GM23338 (cell line): ENCODE measurements around the gene PPP1R16B. TPM values are rescaled to one million over a fixed set of nuclear protein-coding genes. Genes with fewer than 3 reads are reported as not detected.

ENCODE experiments used
- ATAC-seq: fragments of 200-7000 bp; cut with Tn5 transposase; 3 replicates; pipeline ENCODE4 v1.9.1; 2020
- DNase-seq: peaks from one replicate; pipeline ENCODE4 v3.0.0-alpha.2; 2015; ENCODE audit warnings: low spot score
- H2AFZ ChIP-seq: fragments of 200-600 bp; sonication (generic); 2 replicates; pipeline ENCODE4 v1.8.0; 2016; ENCODE audit warnings: antibody characterized with exemption, mild to moderate bottlenecking, moderate library complexity
- H3F3A ChIP-seq: fragments of 200-600 bp; sonication (generic); replicated peaks from 2 replicates; pipeline ENCODE4 v1.8.0; 2017; ENCODE audit warnings: antibody characterized with exemption, mixed run types, low read depth
- H3K27ac ChIP-seq: fragments of 200-600 bp; sonication (generic); 2 replicates; pipeline ENCODE4 v1.6.1; 2016; ENCODE audit warnings: low read depth
- H3K27me3 ChIP-seq: fragments of 200-600 bp; sonication (generic); 2 replicates; pipeline ENCODE4 v1.8.0; 2016; ENCODE audit warnings: mild to moderate bottlenecking, mixed run types, moderate library complexity; ENCODE audit not compliant: insufficient read depth
- H3K36me3 ChIP-seq: fragments of 200-600 bp; sonication (generic); 2 replicates; pipeline ENCODE4 v1.8.0; 2016; ENCODE audit warnings: mild to moderate bottlenecking; ENCODE audit not compliant: insufficient read depth
- H3K4me1 ChIP-seq: fragments of 200-600 bp; sonication (generic); 2 replicates; pipeline ENCODE4 v1.8.0; 2016; ENCODE audit warnings: mild to moderate bottlenecking, moderate library complexity; ENCODE audit not compliant: insufficient read depth
- H3K4me2 ChIP-seq: fragments of 200-600 bp; sonication (generic); 2 replicates; pipeline ENCODE4 v1.7.1; 2017; ENCODE audit warnings: mixed run types
- H3K4me3 ChIP-seq: fragments of 200-600 bp; sonication (generic); 2 replicates; pipeline ENCODE4 v1.6.1; 2016; ENCODE audit warnings: mixed run types
- H3K79me2 ChIP-seq: fragments of 200-600 bp; sonication (generic); replicated peaks from 2 replicates; pipeline ENCODE4 v1.8.0; 2017; ENCODE audit warnings: mild to moderate bottlenecking; ENCODE audit not compliant: insufficient read depth
- H3K9me2 ChIP-seq: fragments of 200-600 bp; sonication (generic); 2 replicates; pipeline ENCODE4 v1.8.0; 2017; ENCODE audit not compliant: insufficient read depth
- H4K20me1 ChIP-seq: fragments of 200-600 bp; sonication (generic); replicated peaks from 2 replicates; pipeline ENCODE4 v1.8.0; 2017; ENCODE audit warnings: mild to moderate bottlenecking; ENCODE audit not compliant: insufficient read depth
- H3K27ac Mint-ChIP-seq: 2 replicates; pipeline ENCODE4 v1.8.0; 2020; ENCODE audit warnings: inconsistent platforms, mild to moderate bottlenecking, moderate library complexity, mixed read lengths
- H3K27me3 Mint-ChIP-seq: 3 replicates; pipeline ENCODE4 v1.8.0; 2022; ENCODE audit warnings: low read depth, mild to moderate bottlenecking, moderate library complexity, mixed read lengths, inconsistent platforms; ENCODE audit not compliant: insufficient read depth, poor library complexity
- H3K36me3 Mint-ChIP-seq: 3 replicates; pipeline ENCODE4 v1.8.0; 2021; ENCODE audit warnings: low read depth, mild to moderate bottlenecking, inconsistent platforms, moderate library complexity, mixed read lengths
- H3K4me1 Mint-ChIP-seq: 3 replicates; pipeline ENCODE4 v1.8.0; 2020; ENCODE audit warnings: mild to moderate bottlenecking, inconsistent platforms, mixed read lengths
- H3K4me3 Mint-ChIP-seq: 3 replicates; pipeline ENCODE4 v1.8.0; 2021; ENCODE audit warnings: moderate library complexity, mild to moderate bottlenecking, inconsistent platforms, mixed read lengths
- H3K9me3 Mint-ChIP-seq: 3 replicates; pipeline ENCODE4 v1.8.0; 2020; ENCODE audit warnings: moderate library complexity, mild to moderate bottlenecking, inconsistent platforms, mixed read lengths
- CREB1 ChIP-seq: fragments of 250-450 bp; sonication (Bioruptor Pico); IDR thresholded peaks from 2 replicates; pipeline ENCODE4 v1.5.0; 2020; ENCODE audit warnings: low read depth, mild to moderate bottlenecking, moderate library complexity
- CTCF ChIP-seq, 2 experiments: fragments of 200-600 bp in 1 of 2; sonication (generic) in 1 of 2; conservative IDR thresholded peaks; 2 replicates each; pipeline versions ENCODE4 v1.5.1 to v1.6.1; 2016 to 2017; ENCODE audit warnings: antibody characterized with exemption in 2 of 2, low read depth in 2 of 2, mild to moderate bottlenecking in 2 of 2, moderate library complexity in 1 of 2
- ETS1 ChIP-seq: IDR thresholded peaks from 2 replicates; pipeline ENCODE4 v1.6.1; 2016; ENCODE audit warnings: antibody characterized with exemption
- EZH2 ChIP-seq: fragments of 200-600 bp; sonication (generic); IDR thresholded peaks from one replicate; pipeline ENCODE4 v1.8.0; 2017; ENCODE audit warnings: antibody characterized with exemption, mild to moderate bottlenecking, low read depth; ENCODE audit not compliant: unreplicated experiment
- EZH2phosphoT487 ChIP-seq: fragments of 200-600 bp; sonication (generic); IDR thresholded peaks from one replicate; pipeline ENCODE4 v1.8.1; 2018; ENCODE audit warnings: antibody characterized with exemption; ENCODE audit not compliant: unreplicated experiment
- JUNB ChIP-seq: IDR thresholded peaks from one replicate; pipeline ENCODE4 v1.6.1; 2016; ENCODE audit warnings: antibody characterized with exemption; ENCODE audit not compliant: unreplicated experiment
- NANOG ChIP-seq: IDR thresholded peaks from 2 replicates; pipeline ENCODE4 v1.6.1; 2016; ENCODE audit warnings: antibody characterized with exemption, borderline replicate concordance
- POLR2AphosphoS5 ChIP-seq: IDR thresholded peaks from 2 replicates; pipeline ENCODE4 v1.6.1; 2016; ENCODE audit warnings: antibody characterized with exemption, low read depth
- REST ChIP-seq: IDR thresholded peaks from one replicate; pipeline ENCODE4 v1.6.1; 2018; ENCODE audit warnings: antibody characterized with exemption; ENCODE audit not compliant: unreplicated experiment
- STAT1 ChIP-seq: IDR thresholded peaks from one replicate; pipeline ENCODE4 v1.6.1; 2016; ENCODE audit warnings: antibody characterized with exemption; ENCODE audit not compliant: unreplicated experiment
- ZNF114 ChIP-seq: fragments of 250-450 bp; sonication (Bioruptor Pico); IDR thresholded peaks from 2 replicates; pipeline ENCODE4 v1.5.0; 2020; ENCODE audit warnings: mild to moderate bottlenecking, moderate library complexity
- ZNF331 ChIP-seq: fragments of 250-450 bp; sonication (Bioruptor Pico); IDR thresholded peaks from 2 replicates; pipeline ENCODE4 v1.5.0; 2020; ENCODE audit warnings: low read depth, mild to moderate bottlenecking, moderate library complexity
- polyA plus RNA-seq: library from polyadenylated mRNA; unstranded; fragments of >200 nt; fragmentation: Nextera tagmentation; extraction: Ambion mirVana; gene quantifications from 2 replicates; pipeline ENCODE4 v1.2.1, GENCODE V29; 2016
- total RNA-seq: library from RNA; depleted of rRNA; stranded (reverse); fragments of >200 nt; shearing (Covaris generic); gene quantifications from 2 replicates; pipeline ENCODE4 v1.2.3, GENCODE V29; 2014
- TF ChIP-seq, protein P1 (sequence below): fragments of 250-450 bp; sonication (Bioruptor Pico); IDR thresholded peaks from 2 replicates; pipeline ENCODE4 v1.5.0; 2020; ENCODE audit warnings: mild to moderate bottlenecking, moderate library complexity

Gene PPP1R16B
- total and polyA plus RNA-seq, 2 experiments from 2014 or later: 1.6 to 11.5 TPM

DNA sequence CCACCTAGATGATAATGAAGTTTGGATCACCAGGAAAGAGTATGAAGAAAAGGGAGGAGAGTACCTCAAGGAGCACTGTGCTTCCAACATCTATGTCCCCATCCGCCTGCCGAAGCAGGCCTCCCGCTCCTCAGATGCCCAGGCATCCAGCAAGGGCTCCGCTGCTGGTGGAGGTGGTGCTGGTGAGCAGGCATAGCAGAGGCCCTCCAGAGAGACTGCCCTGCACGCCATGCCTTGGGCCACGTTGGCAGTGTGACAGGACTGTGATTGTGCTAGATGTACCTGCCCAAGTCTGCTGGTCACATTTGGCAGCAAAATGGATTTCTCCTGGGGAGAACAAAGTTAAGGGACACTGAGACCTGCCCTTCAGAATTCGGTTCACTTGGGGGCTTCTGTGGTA lies 33.9 kb upstream of the PPP1R16B start:
- H3K4me1 Mint-ChIP-seq: peaks cover 2% of the 10 kb centered on the region

More for the DNA sequence above, 33.9 kb upstream of the PPP1R16B start:
- Histone ChIP-seq H3K4me2 (no peak overlapping the region), H3F3A (no peaks in the 10 kb centered on the region), H4K20me1 (no peaks in the 10 kb centered on the region), H3K4me1 (peaks cover 3% of the 10 kb centered on the region; the same call in 1 of the 2 replicates), H2AFZ (no peak overlapping the region), H3K79me2 (no peaks in the 10 kb centered on the region), H3K27me3 (no peaks in the 10 kb centered on the region), H3K4me3 (no peak overlapping the region), H3K27ac (no peak overlapping the region), H3K36me3 (peaks cover 32% of the 10 kb centered on the region; the same call in 1 of the 2 replicates), H3K9me2 (no peaks in the 10 kb centered on the region)
- Mint-ChIP-seq H3K27ac (peak overlapping the region; percentile 46; the same call in 1 of the 2 replicates), H3K36me3 (peaks cover 71% of the 10 kb centered on the region), H3K27me3 (peaks cover 7% of the 10 kb centered on the region), H3K4me3 (no peak overlapping the region), H3K9me3 (peaks cover 14% of the 10 kb centered on the region)
- DNase-seq (no peak), ATAC-seq (no peak)
- no peak for TF ChIP-seq CREB1 (CRISPR knock-in tag)
- TF ChIP-seq, protein P1, sequence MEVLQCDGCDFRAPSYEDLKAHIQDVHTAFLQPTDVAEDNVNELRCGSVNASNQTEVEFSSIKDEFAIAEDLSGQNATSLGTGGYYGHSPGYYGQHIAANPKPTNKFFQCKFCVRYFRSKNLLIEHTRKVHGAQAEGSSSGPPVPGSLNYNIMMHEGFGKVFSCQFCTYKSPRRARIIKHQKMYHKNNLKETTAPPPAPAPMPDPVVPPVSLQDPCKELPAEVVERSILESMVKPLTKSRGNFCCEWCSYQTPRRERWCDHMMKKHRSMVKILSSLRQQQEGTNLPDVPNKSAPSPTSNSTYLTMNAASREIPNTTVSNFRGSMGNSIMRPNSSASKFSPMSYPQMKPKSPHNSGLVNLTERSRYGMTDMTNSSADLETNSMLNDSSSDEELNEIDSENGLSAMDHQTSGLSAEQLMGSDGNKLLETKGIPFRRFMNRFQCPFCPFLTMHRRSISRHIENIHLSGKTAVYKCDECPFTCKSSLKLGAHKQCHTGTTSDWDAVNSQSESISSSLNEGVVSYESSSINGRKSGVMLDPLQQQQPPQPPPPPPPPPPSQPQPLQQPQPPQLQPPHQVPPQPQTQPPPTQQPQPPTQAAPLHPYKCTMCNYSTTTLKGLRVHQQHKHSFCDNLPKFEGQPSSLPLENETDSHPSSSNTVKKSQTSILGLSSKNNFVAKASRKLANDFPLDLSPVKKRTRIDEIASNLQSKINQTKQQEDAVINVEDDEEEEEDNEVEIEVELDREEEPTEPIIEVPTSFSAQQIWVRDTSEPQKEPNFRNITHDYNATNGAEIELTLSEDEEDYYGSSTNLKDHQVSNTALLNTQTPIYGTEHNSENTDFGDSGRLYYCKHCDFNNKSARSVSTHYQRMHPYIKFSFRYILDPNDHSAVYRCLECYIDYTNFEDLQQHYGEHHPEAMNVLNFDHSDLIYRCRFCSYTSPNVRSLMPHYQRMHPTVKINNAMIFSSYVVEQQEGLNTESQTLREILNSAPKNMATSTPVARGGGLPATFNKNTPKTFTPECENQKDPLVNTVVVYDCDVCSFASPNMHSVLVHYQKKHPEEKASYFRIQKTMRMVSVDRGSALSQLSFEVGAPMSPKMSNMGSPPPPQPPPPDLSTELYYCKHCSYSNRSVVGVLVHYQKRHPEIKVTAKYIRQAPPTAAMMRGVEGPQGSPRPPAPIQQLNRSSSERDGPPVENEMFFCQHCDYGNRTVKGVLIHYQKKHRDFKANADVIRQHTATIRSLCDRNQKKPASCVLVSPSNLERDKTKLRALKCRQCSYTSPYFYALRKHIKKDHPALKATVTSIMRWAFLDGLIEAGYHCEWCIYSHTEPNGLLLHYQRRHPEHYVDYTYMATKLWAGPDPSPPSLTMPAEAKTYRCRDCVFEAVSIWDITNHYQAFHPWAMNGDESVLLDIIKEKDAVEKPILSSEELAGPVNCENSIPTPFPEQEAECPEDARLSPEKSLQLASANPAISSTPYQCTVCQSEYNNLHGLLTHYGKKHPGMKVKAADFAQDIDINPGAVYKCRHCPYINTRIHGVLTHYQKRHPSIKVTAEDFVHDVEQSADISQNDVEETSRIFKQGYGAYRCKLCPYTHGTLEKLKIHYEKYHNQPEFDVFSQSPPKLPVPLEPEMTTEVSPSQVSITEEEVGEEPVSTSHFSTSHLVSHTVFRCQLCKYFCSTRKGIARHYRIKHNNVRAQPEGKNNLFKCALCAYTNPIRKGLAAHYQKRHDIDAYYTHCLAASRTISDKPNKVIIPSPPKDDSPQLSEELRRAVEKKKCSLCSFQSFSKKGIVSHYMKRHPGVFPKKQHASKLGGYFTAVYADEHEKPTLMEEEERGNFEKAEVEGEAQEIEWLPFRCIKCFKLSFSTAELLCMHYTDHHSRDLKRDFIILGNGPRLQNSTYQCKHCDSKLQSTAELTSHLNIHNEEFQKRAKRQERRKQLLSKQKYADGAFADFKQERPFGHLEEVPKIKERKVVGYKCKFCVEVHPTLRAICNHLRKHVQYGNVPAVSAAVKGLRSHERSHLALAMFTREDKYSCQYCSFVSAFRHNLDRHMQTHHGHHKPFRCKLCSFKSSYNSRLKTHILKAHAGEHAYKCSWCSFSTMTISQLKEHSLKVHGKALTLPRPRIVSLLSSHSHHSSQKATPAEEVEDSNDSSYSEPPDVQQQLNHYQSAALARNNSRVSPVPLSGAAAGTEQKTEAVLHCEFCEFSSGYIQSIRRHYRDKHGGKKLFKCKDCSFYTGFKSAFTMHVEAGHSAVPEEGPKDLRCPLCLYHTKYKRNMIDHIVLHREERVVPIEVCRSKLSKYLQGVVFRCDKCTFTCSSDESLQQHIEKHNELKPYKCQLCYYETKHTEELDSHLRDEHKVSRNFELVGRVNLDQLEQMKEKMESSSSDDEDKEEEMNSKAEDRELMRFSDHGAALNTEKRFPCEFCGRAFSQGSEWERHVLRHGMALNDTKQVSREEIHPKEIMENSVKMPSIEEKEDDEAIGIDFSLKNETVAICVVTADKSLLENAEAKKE (CRISPR knock-in tag): no peak
- TF ChIP-seq ZNF331 (CRISPR knock-in tag): no peak
- TF ChIP-seq JUNB: no peak
- TF ChIP-seq EZH2: no peak
- no peak for TF ChIP-seq ETS1
- TF ChIP-seq ZNF114 (CRISPR knock-in tag): no peak
- TF ChIP-seq STAT1: no peak
- TF ChIP-seq POLR2AphosphoS5: no peak
- no peak for TF ChIP-seq CTCF (conservative IDR thresholded peaks at IDR 0.05; ENCODE audit: low read depth in 2 of 2)
- no peak for TF ChIP-seq REST
- TF ChIP-seq NANOG: no peak
- TF ChIP-seq EZH2phosphoT487: no peak
